ENCODE results near the gene APBB1IP.

Gene APBB1IP

GRCh38 chr10:26528715-26529393, 90.7 kb downstream of the APBB1IP start:
- no peak overlapping the region for H3K4me2 ChIP-seq (ENCODE audit: low read depth, low read length, poor library complexity, severe bottlenecking)
- H3K27ac ChIP-seq (ENCODE audit: low read depth, low read length) = no peak overlapping the region
- no peak overlapping the region for H3K9ac ChIP-seq (ENCODE audit: low read length)
- no peaks in the 10 kb centered on the region for H4K20me1 ChIP-seq (ENCODE audit: low read depth, low read length)
- no peaks in the 10 kb centered on the region for H3K79me2 ChIP-seq (ENCODE audit: insufficient read depth, low read length)
- H2AFZ ChIP-seq (ENCODE audit: low read depth, low read length, severe bottlenecking) = no peak overlapping the region
- peaks cover 10% of the 10 kb centered on the region; the same call in 1 of the 2 replicates for H3K36me3 ChIP-seq (ENCODE audit: low read length)
- no peaks in the 10 kb centered on the region for H3K9me2 ChIP-seq (replicated peaks; ENCODE audit: insufficient read depth, low read length)
- H3K9me3 ChIP-seq (ENCODE audit: insufficient read depth, low read length) = no peaks in the 10 kb centered on the region
- H3K27me3 ChIP-seq (ENCODE audit: low read length) = no peaks in the 10 kb centered on the region
- H3F3A ChIP-seq (ENCODE audit: insufficient read depth) = 0 out of 2 replicates have a peak, but pooled peaks cover 4% of the 10 kb centered on the region
- H3K4me3 ChIP-seq (ENCODE audit: insufficient read depth, low read length, poor library complexity, severe bottlenecking) = no peak overlapping the region
- TF ChIP-seq EZH2phosphoT487 (conservative IDR thresholded peaks at IDR 0.05; ENCODE audit: low read length) (no peak), CTCF (IDR thresholded peaks at IDR 0.05; ENCODE audit: insufficient read depth, low read length, poor library complexity, severe bottlenecking) (no peak)

- Histone ChIP-seq H3K27me3 (ENCODE audit: low read length) (no peaks in the 10 kb centered on the region), H3K9me2 (replicated peaks; ENCODE audit: insufficient read depth, low read length) (no peaks in the 10 kb centered on the region), H4K20me1 (ENCODE audit: low read depth, low read length) (no peaks in the 10 kb centered on the region), H3K79me2 (ENCODE audit: insufficient read depth, low read length) (no peaks in the 10 kb centered on the region), H3K4me2 (ENCODE audit: low read depth, low read length, poor library complexity, severe bottlenecking) (no peak overlapping the region), H3K9me3 (ENCODE audit: insufficient read depth, low read length) (no peaks in the 10 kb centered on the region), H3K9ac (ENCODE audit: low read length) (no peak overlapping the region), H3F3A (ENCODE audit: insufficient read depth) (no peaks in the 10 kb centered on the region; the same call in 1 of the 2 replicates), H3K27ac (ENCODE audit: low read depth, low read length) (no peak overlapping the region), H2AFZ (ENCODE audit: low read depth, low read length, severe bottlenecking) (no peak overlapping the region), H3K36me3 (ENCODE audit: low read length) (peaks cover 25% of the 10 kb centered on the region), H3K4me3 (ENCODE audit: insufficient read depth, low read length, poor library complexity, severe bottlenecking) (no peak overlapping the region)
- no peak for TF ChIP-seq CTCF (IDR thresholded peaks at IDR 0.05; ENCODE audit: insufficient read depth, low read length, poor library complexity, severe bottlenecking)
- TF ChIP-seq EZH2phosphoT487 (conservative IDR thresholded peaks at IDR 0.05; ENCODE audit: low read length) = no peak
Observed at GRCh38 chr10:26534384-26534783, 96.2 kb downstream of the APBB1IP start.

- Histone ChIP-seq H3K4me3 (ENCODE audit: insufficient read depth, low read length, poor library complexity, severe bottlenecking) (no peak overlapping the region), H3K9ac (ENCODE audit: low read length) (no peak overlapping the region), H3F3A (ENCODE audit: insufficient read depth) (peaks cover 7% of the 10 kb centered on the region), H3K27me3 (ENCODE audit: low read length) (no peaks in the 10 kb centered on the region), H3K79me2 (ENCODE audit: insufficient read depth, low read length) (no peaks in the 10 kb centered on the region), H3K9me2 (replicated peaks; ENCODE audit: insufficient read depth, low read length) (no peaks in the 10 kb centered on the region), H4K20me1 (ENCODE audit: low read depth, low read length) (no peaks in the 10 kb centered on the region), H2AFZ (ENCODE audit: low read depth, low read length, severe bottlenecking) (no peak overlapping the region), H3K27ac (ENCODE audit: low read depth, low read length) (no peak overlapping the region), H3K4me2 (ENCODE audit: low read depth, low read length, poor library complexity, severe bottlenecking) (no peak overlapping the region), H3K9me3 (ENCODE audit: insufficient read depth, low read length) (no peaks in the 10 kb centered on the region), H3K36me3 (ENCODE audit: low read length) (peaks cover 28% of the 10 kb centered on the region)
- no peak for TF ChIP-seq CTCF (IDR thresholded peaks at IDR 0.05; ENCODE audit: insufficient read depth, low read length, poor library complexity, severe bottlenecking)
- TF ChIP-seq EZH2phosphoT487 (conservative IDR thresholded peaks at IDR 0.05; ENCODE audit: low read length) = no peak
Observed at GRCh38 chr10:26540601-26541000, 102.5 kb downstream of the APBB1IP start.
